ENCODE data around the gene MVK.

- TF ChIP-seq CTCF (IDR thresholded peaks at IDR 0.05; ENCODE audit: insufficient read depth, low read length, poor library complexity, severe bottlenecking) (no peak), EZH2phosphoT487 (conservative IDR thresholded peaks at IDR 0.05; ENCODE audit: low read length) (no peak)
Observed at GRCh38 chr12:109638735-109639134, 65.1 kb downstream of the MVK start.
